Sigmoid colon (tissue), 7 donors: ENCODE data around the gene ATP13A2. TPM values are rescaled to one million over a fixed set of nuclear protein-coding genes. Genes with fewer than 3 reads are reported as not detected.
A peak's percentile ranks its signal among the peaks of the same experiment; 100 is the strongest.

Experiments
- DNase-seq: peaks from one replicate; pipeline ENCODE4 v3.0.0-alpha.2; 2019
- H3K27ac ChIP-seq, 4 donors: fragments of 200-600 bp; sonication (generic); one replicate each; pipeline ENCODE4 v1.5.1; 2016 to 2019; ENCODE audit warnings: mild to moderate bottlenecking in 1 of 4
- H3K27me3 ChIP-seq, 3 donors: fragments of 200-600 bp; sonication (generic); one replicate each; pipeline ENCODE4 v1.5.1; 2019; ENCODE audit warnings: mild to moderate bottlenecking in 1 of 3
- H3K36me3 ChIP-seq, 4 donors: fragments of 200-600 bp; sonication (generic); one replicate each; pipeline ENCODE4 v1.5.1; 2016 to 2019
- H3K4me1 ChIP-seq, 4 donors: fragments of 200-600 bp; sonication (generic); one replicate each; pipeline ENCODE4 v1.5.1; 2017 to 2019
- H3K4me3 ChIP-seq, 4 donors: fragments of 200-600 bp; sonication (generic); one replicate each; pipeline ENCODE4 v1.5.1; 2017 to 2019; ENCODE audit warnings: mild to moderate bottlenecking in 2 of 4, moderate library complexity in 1 of 4
- H3K9me3 ChIP-seq, 4 donors: fragments of 200-600 bp in 3 of 4; sonication (generic) in 3 of 4; one replicate each; pipeline versions ENCODE4 v1.5.1 to v1.6.1; 2013 to 2019
- EP300 ChIP-seq, 4 donors: sonication (generic); formaldehyde crosslinking; IDR thresholded peaks; one replicate each; pipeline ENCODE4 v1.6.1; 2017; ENCODE audit warnings: antibody characterized with exemption in 4 of 4
- POLR2A ChIP-seq, 2 donors: fragments of 450-650 bp; IDR thresholded peaks; one replicate each; pipeline ENCODE4 v1.6.1; 2016; ENCODE audit warnings: antibody characterized with exemption in 2 of 2, mild to moderate bottlenecking in 2 of 2, moderate library complexity in 2 of 2
- POLR2AphosphoS5 ChIP-seq, 4 donors: sonication (generic); formaldehyde crosslinking; IDR thresholded peaks; one replicate each; pipeline ENCODE4 v1.6.1; 2017; ENCODE audit warnings: antibody characterized with exemption in 4 of 4
- WGBS, 2 donors: extraction: QIAGEN DNeasy Blood & Tissue Kit; methylation state at CpG; one replicate each; pipeline ENCODE4 v1.1.7; 2013; 5-methylcytosine and 5-hydroxymethylcytosine counted together
- intact Hi-C: fragments of 100-400 bp; cut with DNase I; formaldehyde crosslinking; loops from one replicate; pipeline ENCODE4 v1.15.1; 2023
- polyA plus RNA-seq, 3 donors: library from polyadenylated mRNA; stranded (reverse); fragments of 200-250 nt; gene quantifications; one replicate each; pipeline ENCODE4 v1.2.3, GENCODE V29; 2013
- total RNA-seq, 4 donors: library from RNA; depleted of rRNA; stranded (reverse); fragments of >200 nt; gene quantifications; one replicate each; pipeline ENCODE4 v1.1.0, GENCODE V29; 2016
- TF ChIP-seq, protein P1 (sequence below), 4 experiments: fragments of 450-650 bp in 3 of 4; fragments of 200-600 bp in 1 of 4; IDR thresholded peaks; one replicate each; pipeline ENCODE4 v1.5.1; 2016 to 2019; ENCODE audit warnings: antibody characterized with exemption in 4 of 4, mild to moderate bottlenecking in 3 of 4, moderate library complexity in 2 of 4
- donor health status: healthy with polysubstance abuse.
- donor health status: Bipolar disorder and iron deficiency.
- donor health status: healthy.

The ATP13A2 gene
- total and polyA plus RNA-seq, 7 donors, result 6.6 to 47.2 (median 15.6) TPM

DNA sequence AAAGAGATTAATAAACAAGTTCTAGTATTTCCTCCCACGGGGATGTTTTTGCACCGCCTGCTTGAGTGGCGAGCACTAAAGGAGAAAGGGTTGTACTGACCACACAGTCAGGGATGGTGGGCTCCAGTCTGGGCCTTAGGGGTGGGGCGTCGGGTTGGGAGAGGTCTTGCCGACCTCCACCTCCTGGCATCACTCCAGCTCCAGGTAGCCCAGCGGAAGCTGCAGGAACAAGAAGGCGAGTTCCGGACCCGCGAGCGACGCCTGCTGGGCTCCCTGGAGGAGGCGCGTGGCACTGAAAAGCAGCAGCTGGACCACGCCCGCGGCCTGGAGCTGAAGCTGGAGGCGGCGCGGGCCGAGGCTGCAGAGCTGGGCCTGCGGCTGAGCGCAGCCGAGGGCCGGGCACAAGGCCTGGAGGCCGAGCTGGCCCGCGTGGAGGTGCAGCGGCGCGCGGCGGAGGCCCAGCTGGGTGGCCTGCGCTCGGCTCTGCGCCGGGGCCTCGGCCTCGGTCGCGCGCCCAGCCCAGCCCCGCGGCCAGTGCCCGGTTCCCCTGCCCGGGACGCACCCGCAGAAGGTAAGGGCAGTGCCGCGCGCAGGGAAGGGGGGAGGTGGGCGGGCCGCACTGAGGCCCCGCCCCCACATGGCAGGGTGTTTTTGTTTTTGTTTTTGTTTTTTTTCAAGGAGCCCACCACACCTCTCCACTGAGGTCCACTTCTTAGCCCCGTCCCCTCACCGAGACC, 51.0 kb downstream of the ATP13A2 start:
- WGBS, 2 donors, result 3 to 6% methylated on average over 57 of the region's 57 CpGs
- intact Hi-C loops, result loop anchor here (5.0 kb wide), 1 partner anchor 52 kb away; the partner anchor contains the start of gene ATP13A2
- Histone ChIP-seq H3K9me3 (no peaks in the 10 kb centered on the region), H3K36me3 (peaks cover 0 to 17% (median 10%) of the 10 kb centered on the region in 4 donors), H3K27me3 (no peaks in the 10 kb centered on the region), H3K27ac (peak overlapping the region; percentile 51 to 65 (median 61)), H3K4me3 (peak overlapping the region in 3 of 4 donors; percentile 35 to 50 (median 41)), H3K4me1 (peaks cover 0 to 31% (median 13%) of the 10 kb centered on the region in 4 donors)
- DNase-seq, result peak; percentile 90
- TF ChIP-seq EP300 (IDR thresholded peaks at IDR 0.05), result no peak
- TF ChIP-seq POLR2A (IDR thresholded peaks at IDR 0.05), result no peak
- TF ChIP-seq, protein P1, sequence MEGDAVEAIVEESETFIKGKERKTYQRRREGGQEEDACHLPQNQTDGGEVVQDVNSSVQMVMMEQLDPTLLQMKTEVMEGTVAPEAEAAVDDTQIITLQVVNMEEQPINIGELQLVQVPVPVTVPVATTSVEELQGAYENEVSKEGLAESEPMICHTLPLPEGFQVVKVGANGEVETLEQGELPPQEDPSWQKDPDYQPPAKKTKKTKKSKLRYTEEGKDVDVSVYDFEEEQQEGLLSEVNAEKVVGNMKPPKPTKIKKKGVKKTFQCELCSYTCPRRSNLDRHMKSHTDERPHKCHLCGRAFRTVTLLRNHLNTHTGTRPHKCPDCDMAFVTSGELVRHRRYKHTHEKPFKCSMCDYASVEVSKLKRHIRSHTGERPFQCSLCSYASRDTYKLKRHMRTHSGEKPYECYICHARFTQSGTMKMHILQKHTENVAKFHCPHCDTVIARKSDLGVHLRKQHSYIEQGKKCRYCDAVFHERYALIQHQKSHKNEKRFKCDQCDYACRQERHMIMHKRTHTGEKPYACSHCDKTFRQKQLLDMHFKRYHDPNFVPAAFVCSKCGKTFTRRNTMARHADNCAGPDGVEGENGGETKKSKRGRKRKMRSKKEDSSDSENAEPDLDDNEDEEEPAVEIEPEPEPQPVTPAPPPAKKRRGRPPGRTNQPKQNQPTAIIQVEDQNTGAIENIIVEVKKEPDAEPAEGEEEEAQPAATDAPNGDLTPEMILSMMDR (IDR thresholded peaks at IDR 0.05), result peak; percentile 55 to 73 (median 70)
- TF ChIP-seq POLR2AphosphoS5 (IDR thresholded peaks at IDR 0.05), result peak in 1 of 4 donors; percentile 35

DNA sequence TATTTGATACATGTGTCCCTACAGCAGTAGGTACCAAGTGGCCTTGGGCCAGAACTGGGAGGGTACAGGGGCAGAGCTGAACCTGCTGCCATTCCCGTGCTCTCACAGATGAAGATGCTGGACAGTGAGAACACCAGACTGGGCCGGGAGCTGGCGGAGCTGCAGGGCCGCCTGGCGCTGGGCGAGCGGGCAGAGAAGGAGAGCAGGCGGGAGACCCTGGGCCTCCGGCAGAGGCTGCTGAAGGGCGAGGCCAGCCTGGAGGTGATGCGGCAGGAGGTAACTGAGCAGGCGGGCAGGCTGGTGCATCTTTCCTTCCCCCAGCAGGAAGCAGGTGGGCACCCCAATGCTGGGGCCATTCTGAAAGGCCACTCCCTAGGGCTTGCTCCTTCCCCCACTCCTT, 53.3 kb downstream of the ATP13A2 start:
- Histone ChIP-seq H3K27me3 (no peaks in the 10 kb centered on the region), H3K4me3 (no peak overlapping the region), H3K9me3 (no peaks in the 10 kb centered on the region), H3K27ac (no peak overlapping the region), H3K36me3 (peaks cover 0 to 28% (median 13%) of the 10 kb centered on the region in 4 donors), H3K4me1 (peaks cover 0 to 18% (median 9%) of the 10 kb centered on the region in 4 donors)
- no peak for DNase-seq
- intact Hi-C loops, result no loop called here
- no peak for TF ChIP-seq POLR2A (IDR thresholded peaks at IDR 0.05)
- no peak for TF ChIP-seq POLR2AphosphoS5 (IDR thresholded peaks at IDR 0.05)
- TF ChIP-seq, protein P1 (IDR thresholded peaks at IDR 0.05), result no peak
- TF ChIP-seq EP300 (IDR thresholded peaks at IDR 0.05), result no peak
- WGBS, 2 donors, result 95 to 97% methylated on average over 12 of the region's 12 CpGs

DNA sequence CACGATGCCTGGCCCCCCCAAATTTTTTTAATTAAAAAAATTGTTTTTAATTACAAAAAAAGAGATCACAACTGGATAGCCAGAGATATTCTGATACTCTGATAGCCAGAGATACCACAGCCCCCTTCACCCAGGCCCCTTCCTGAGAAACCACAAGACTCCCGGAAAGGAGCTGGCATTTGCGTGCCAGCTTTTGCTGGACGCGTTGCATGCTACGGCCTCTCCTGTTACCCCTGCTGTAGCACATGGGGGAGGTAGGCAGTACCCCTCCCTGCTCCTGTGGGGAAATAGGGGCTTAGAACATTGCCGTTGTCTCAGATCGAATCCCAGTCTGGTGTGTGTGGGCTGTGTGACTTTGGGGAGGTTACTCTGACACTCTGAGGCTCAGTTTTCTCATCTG, 54.0 kb downstream of the ATP13A2 start:
- intact Hi-C loops, result no loop called here
- 75 to 92% methylated on average over 8 of the region's 8 CpGs for WGBS, 2 donors

DNA sequence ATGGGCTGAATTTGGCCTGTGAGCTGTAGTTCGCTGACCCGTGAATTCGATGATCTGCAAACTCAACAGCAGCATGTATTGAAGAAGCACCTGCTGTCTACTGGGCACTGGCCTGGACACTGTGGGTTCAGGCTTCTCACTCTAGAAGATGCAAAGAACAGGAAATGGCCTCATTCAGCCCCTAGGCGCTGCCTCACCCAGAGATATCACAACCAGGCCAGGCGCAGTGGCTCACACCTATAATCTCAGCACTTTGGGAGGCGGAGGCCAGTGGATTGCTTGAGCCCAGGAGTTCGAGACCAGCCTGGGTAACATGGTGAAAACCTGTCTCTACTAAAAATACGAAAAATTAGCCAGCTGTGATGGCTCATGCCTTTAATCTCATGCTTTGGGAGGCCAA, 55.0 kb downstream of the ATP13A2 start:
- Histone ChIP-seq H3K9me3 (no peaks in the 10 kb centered on the region), H3K36me3 (peaks cover 0 to 28% (median 13%) of the 10 kb centered on the region in 4 donors), H3K4me3 (no peak overlapping the region), H3K27ac (no peak overlapping the region), H3K27me3 (no peaks in the 10 kb centered on the region), H3K4me1 (peaks cover 0 to 17% (median 10%) of the 10 kb centered on the region in 4 donors)
- no peak for DNase-seq
- intact Hi-C loops, result no loop called here
- TF ChIP-seq POLR2A (IDR thresholded peaks at IDR 0.05) (no peak), POLR2AphosphoS5 (IDR thresholded peaks at IDR 0.05) (no peak), EP300 (IDR thresholded peaks at IDR 0.05) (no peak)
- TF ChIP-seq, protein P1 (IDR thresholded peaks at IDR 0.05), result no peak
- 93 to 94% methylated on average over 8 of the region's 8 CpGs for WGBS, 2 donors

More for the DNA sequence above, 54.0 kb downstream of the ATP13A2 start:
- H3K4me1 ChIP-seq, result peaks cover 0 to 14% (median 9%) of the 10 kb centered on the region in 4 donors
- H3K9me3 ChIP-seq, result no peaks in the 10 kb centered on the region
- H3K4me3 ChIP-seq, result no peak overlapping the region
- no peak overlapping the region for H3K27ac ChIP-seq
- DNase-seq, result no peak
- no peaks in the 10 kb centered on the region for H3K27me3 ChIP-seq
- TF ChIP-seq POLR2A (IDR thresholded peaks at IDR 0.05), result no peak
- H3K36me3 ChIP-seq, result peaks cover 0 to 28% (median 13%) of the 10 kb centered on the region in 4 donors

DNA sequence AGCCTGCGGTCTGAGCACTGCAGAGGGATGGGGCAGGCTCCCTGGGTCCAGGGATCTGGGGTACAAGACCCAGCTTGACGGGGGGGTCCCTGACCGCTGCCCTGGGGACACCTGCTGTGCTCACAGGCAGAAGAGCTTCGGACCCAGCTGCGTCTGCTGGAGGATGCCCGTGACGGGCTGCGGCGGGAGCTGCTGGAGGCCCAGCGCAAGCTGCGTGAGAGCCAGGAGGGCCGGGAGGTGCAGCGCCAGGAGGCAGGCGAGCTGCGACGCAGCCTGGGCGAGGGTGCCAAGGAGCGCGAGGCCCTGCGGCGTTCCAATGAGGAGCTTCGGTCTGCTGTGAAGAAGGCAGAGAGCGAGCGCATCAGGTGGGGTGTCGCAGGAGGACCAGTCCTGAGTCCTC, 56.5 kb downstream of the ATP13A2 start:
- Histone ChIP-seq H3K4me1 (peaks cover 0 to 5% (median 2%) of the 10 kb centered on the region in 4 donors), H3K4me3 (no peak overlapping the region), H3K36me3 (peaks cover 0 to 28% (median 13%) of the 10 kb centered on the region in 4 donors), H3K27ac (no peak overlapping the region), H3K27me3 (no peaks in the 10 kb centered on the region), H3K9me3 (no peaks in the 10 kb centered on the region)
- TF ChIP-seq POLR2A (IDR thresholded peaks at IDR 0.05), result no peak
- no peak for TF ChIP-seq POLR2AphosphoS5 (IDR thresholded peaks at IDR 0.05)
- TF ChIP-seq EP300 (IDR thresholded peaks at IDR 0.05), result no peak
- TF ChIP-seq, protein P1 (IDR thresholded peaks at IDR 0.05), result no peak
- WGBS, 2 donors, result 95 to 97% methylated on average over 25 of the region's 25 CpGs
- intact Hi-C loops, result no loop called here
- DNase-seq, result no peak
